HG03457 (cell line): ENCODE data around the gene PLCH2.
"Not testable (repeated sequence)": the region's sequence is repeated elsewhere in the genome, so short reads cannot be mapped to it uniquely, and the experiment has no call there.

Experiments used
- ATAC-seq: cut with Tn5 transposase; IDR thresholded peaks from one replicate; pipeline ENCODE4 v1.9.1; 2021; ENCODE audit warnings: moderate number of reproducible peaks; ENCODE audit not compliant: unreplicated experiment

The PLCH2 gene

GRCh38 chr1:2476061-2476999 is at the start of gene PLCH2:
TSS of gene PLCH2 (plus strand) at chr1:2476289. CDS start at chr1:2476589, 300 bp downstream.
- ATAC-seq: no peak

GRCh38 chr1:2426540-2426939 is 49.5 kb upstream of the PLCH2 start:
- ATAC-seq: no peak

- no peak for ATAC-seq
Measured at GRCh38 chr1:2427051-2427450, 49.0 kb upstream of the PLCH2 start.

- ATAC-seq: no peak
Measured at GRCh38 chr1:2427976-2428375, 48.1 kb upstream of the PLCH2 start.

- ATAC-seq: no peak
Measured at GRCh38 chr1:2428490-2428889, 47.6 kb upstream of the PLCH2 start.

- no peak for ATAC-seq
Measured at GRCh38 chr1:2429780-2430591, 46.1 kb upstream of the PLCH2 start.

GRCh38 chr1:2430592-2430973 is 45.5 kb upstream of the PLCH2 start:
- ATAC-seq: no peak

GRCh38 chr1:2431103-2431502 is 45.0 kb upstream of the PLCH2 start:
- ATAC-seq: no peak

GRCh38 chr1:2431518-2431917 is 44.6 kb upstream of the PLCH2 start:
- no peak for ATAC-seq

GRCh38 chr1:2432441-2432844 is 43.6 kb upstream of the PLCH2 start:
- ATAC-seq: no peak

GRCh38 chr1:2433196-2433595 is 42.9 kb upstream of the PLCH2 start:
- ATAC-seq: no peak

- no peak for ATAC-seq
Measured at GRCh38 chr1:2433936-2434655, 42.0 kb upstream of the PLCH2 start.

- ATAC-seq: no peak
Measured at GRCh38 chr1:2435091-2435490, 41.0 kb upstream of the PLCH2 start.

GRCh38 chr1:2435746-2436355 is 40.2 kb upstream of the PLCH2 start:
- ATAC-seq: no peak

GRCh38 chr1:2436876-2437275 is 39.2 kb upstream of the PLCH2 start:
- no peak for ATAC-seq

- no peak for ATAC-seq
Measured at GRCh38 chr1:2437617-2438016, 38.5 kb upstream of the PLCH2 start.

- ATAC-seq: no peak
Measured at GRCh38 chr1:2438038-2438437, 38.1 kb upstream of the PLCH2 start.

- ATAC-seq: no peak
Measured at GRCh38 chr1:2438641-2439040, 37.4 kb upstream of the PLCH2 start.

GRCh38 chr1:2439369-2439768 is 36.7 kb upstream of the PLCH2 start:
- no peak for ATAC-seq

- not testable (repeated sequence) for ATAC-seq
Measured at GRCh38 chr1:2440346-2440745, 35.7 kb upstream of the PLCH2 start.

- no peak for ATAC-seq
Measured at GRCh38 chr1:2441746-2442145, 34.3 kb upstream of the PLCH2 start.
